HepG2 (cell line): ENCODE data around the gene SGSH. TPM values are rescaled to one million over a fixed set of nuclear protein-coding genes. Genes with fewer than 3 reads are reported as not detected.
A peak's percentile ranks its signal among the peaks of the same experiment; 100 is the strongest.

Experiments
- EEA1 ChIP-seq: sonication (generic); formaldehyde crosslinking; IDR thresholded peaks from 2 replicates; pipeline ENCODE4 v1.5.1; 2020; ENCODE audit warnings: mild to moderate bottlenecking, missing genetic modification reagents, borderline replicate concordance
- ELF3 ChIP-seq: IDR thresholded peaks from 2 replicates; pipeline ENCODE4 v1.6.1; 2016; ENCODE audit warnings: missing genetic modification reagents, missing compliant biosample characterization
- FOXP1 ChIP-seq, 2 experiments: fragments of 450-650 bp in 1 of 2; IDR thresholded peaks; 2 replicates each; pipeline ENCODE4 v1.6.1; 2017 to 2018; ENCODE audit warnings: antibody characterized with exemption in 1 of 2
- GATAD1 ChIP-seq: IDR thresholded peaks from 2 replicates; pipeline ENCODE4 v1.6.1; 2016; ENCODE audit warnings: missing genetic modification reagents, missing compliant biosample characterization
- HNRNPUL1 ChIP-seq: fragments of 200-400 bp; formaldehyde crosslinking; IDR thresholded peaks from 2 replicates; pipeline ENCODE4 v1.6.1; 2017; ENCODE audit warnings: low read depth, mild to moderate bottlenecking, low read length, moderate library complexity
- KDM2A ChIP-seq: sonication (generic); formaldehyde crosslinking; IDR thresholded peaks from 2 replicates; pipeline ENCODE4 v1.4.0; 2020; ENCODE audit warnings: low read depth, missing genetic modification reagents, borderline replicate concordance
- LCORL ChIP-seq, 2 experiments: fragments of 450-650 bp in 1 of 2; sonication (generic) in 1 of 2; formaldehyde crosslinking in 1 of 2; IDR thresholded peaks; 2 replicates each; pipeline versions ENCODE4 v1.5.0 to v1.6.1; 2017 to 2020; ENCODE audit warnings: antibody characterized with exemption in 1 of 2, missing genetic modification reagents in 1 of 2
- MYPOP ChIP-seq: sonication (generic); formaldehyde crosslinking; IDR thresholded peaks from 2 replicates; pipeline ENCODE4 v1.8.1; 2023; ENCODE audit warnings: mild to moderate bottlenecking, moderate library complexity, missing genetic modification reagents
- NCOA2 ChIP-seq: sonication (generic); formaldehyde crosslinking; IDR thresholded peaks from 2 replicates; pipeline ENCODE4 v1.8.0; 2022; ENCODE audit warnings: inconsistent platforms
- PHF8 ChIP-seq: sonication (generic); formaldehyde crosslinking; IDR thresholded peaks from 2 replicates; pipeline ENCODE4 v1.5.0; 2020; ENCODE audit warnings: missing genetic modification reagents
- RFXANK ChIP-seq: IDR thresholded peaks from 2 replicates; pipeline ENCODE4 v1.6.1; 2016
- SAP130 ChIP-seq: IDR thresholded peaks from 2 replicates; pipeline ENCODE4 v1.6.1; 2016; ENCODE audit warnings: low read depth
- SMARCC2 ChIP-seq: fragments of 450-650 bp; IDR thresholded peaks from 2 replicates; pipeline ENCODE4 v1.6.1; 2017; ENCODE audit warnings: antibody characterized with exemption, mild to moderate bottlenecking
- THAP11 ChIP-seq: IDR thresholded peaks from 2 replicates; pipeline ENCODE4 v1.6.1; 2016; ENCODE audit warnings: missing biosample characterization, missing genetic modification reagents
- TRIM24 ChIP-seq: sonication (generic); formaldehyde crosslinking; IDR thresholded peaks from 2 replicates; pipeline ENCODE4 v1.8.0; 2022; ENCODE audit warnings: mild to moderate bottlenecking, missing genetic modification reagents
- ZBTB7A ChIP-seq: sonication (generic); formaldehyde crosslinking; IDR thresholded peaks from 2 replicates; pipeline ENCODE4 v1.8.0; 2022; ENCODE audit warnings: mild to moderate bottlenecking, missing genetic modification reagents
- ZFX ChIP-seq: sonication (generic); formaldehyde crosslinking; IDR thresholded peaks from 2 replicates; pipeline ENCODE4 v1.4.0; 2020; ENCODE audit warnings: mild to moderate bottlenecking, low read depth, missing genetic modification reagents, moderate library complexity
- ZNF207 ChIP-seq: fragments of 450-650 bp; IDR thresholded peaks from 2 replicates; pipeline ENCODE4 v1.6.1; 2016; ENCODE audit warnings: antibody characterized with exemption, borderline replicate concordance
- ZNF234 ChIP-seq: sonication (generic); formaldehyde crosslinking; conservative IDR thresholded peaks from 2 replicates; pipeline ENCODE4 v1.5.1; 2020; ENCODE audit warnings: mild to moderate bottlenecking, missing genetic modification reagents
- ZNF333 ChIP-seq: sonication (generic); formaldehyde crosslinking; IDR thresholded peaks from 2 replicates; pipeline ENCODE4 v1.4.0; 2020; ENCODE audit warnings: mild to moderate bottlenecking, missing genetic modification reagents, borderline replicate concordance
- ZNF383 ChIP-seq: sonication (generic); formaldehyde crosslinking; IDR thresholded peaks from 2 replicates; pipeline ENCODE4 v1.4.0; 2020; ENCODE audit warnings: missing genetic modification reagents, mild to moderate bottlenecking, borderline replicate concordance
- ZNF558 ChIP-seq: sonication (generic); formaldehyde crosslinking; IDR thresholded peaks from 2 replicates; pipeline ENCODE4 v1.9.0; 2022; ENCODE audit warnings: mild to moderate bottlenecking, missing genetic modification reagents, borderline replicate concordance
- ZNF563 ChIP-seq: sonication (generic); formaldehyde crosslinking; IDR thresholded peaks from 2 replicates; pipeline ENCODE4 v1.8.0; 2022; ENCODE audit warnings: mild to moderate bottlenecking, moderate library complexity, missing genetic modification reagents
- ZNF614 ChIP-seq: IDR thresholded peaks from 2 replicates; pipeline ENCODE4 v1.6.1; 2018; ENCODE audit warnings: missing biosample characterization, missing genetic modification reagents, inconsistent platforms, borderline replicate concordance
- ZNF639 ChIP-seq: conservative IDR thresholded peaks from 2 replicates; pipeline ENCODE4 v1.6.1; 2018; ENCODE audit warnings: missing genetic modification reagents
- ZNF660 ChIP-seq: sonication (generic); formaldehyde crosslinking; IDR thresholded peaks from 2 replicates; pipeline ENCODE4 v1.5.1; 2020; ENCODE audit warnings: mild to moderate bottlenecking, low read depth, missing genetic modification reagents, borderline replicate concordance
- ZNF709 ChIP-seq: sonication (generic); formaldehyde crosslinking; IDR thresholded peaks from 2 replicates; pipeline ENCODE4 v1.5.0; 2020; ENCODE audit warnings: mild to moderate bottlenecking, missing genetic modification reagents
- ZNF720 ChIP-seq: sonication (generic); formaldehyde crosslinking; IDR thresholded peaks from 2 replicates; pipeline ENCODE4 v1.4.0; 2020; ENCODE audit warnings: missing genetic modification reagents
- ZNF792 ChIP-seq: IDR thresholded peaks from 2 replicates; pipeline ENCODE4 v1.6.1; 2016
- ZNF878 ChIP-seq: sonication (generic); formaldehyde crosslinking; IDR thresholded peaks from 2 replicates; pipeline ENCODE4 v1.8.1; 2023; ENCODE audit warnings: mild to moderate bottlenecking, missing genetic modification reagents, moderate library complexity
- polyA plus RNA-seq, 8 experiments: library from polyadenylated mRNA; depleted of rRNA in 3 of 8; stranded (reverse) in 7 of 8; unstranded in 1 of 8; fragments of >200 nt; fragmentation: Illumina TruSeq in 4 of 8; extraction: Trizol in 4 of 8; gene quantifications; 2 replicates each; pipeline versions ENCODE4 v1.2.1 to v1.2.3, GENCODE V29; 2011 to 2016; ENCODE audit warnings: low read depth in 4 of 8, missing spikeins in 1 of 8, mixed read lengths in 1 of 8; ENCODE audit not compliant: insufficient read depth in 1 of 8
- total RNA-seq, 5 experiments: library from RNA; depleted of rRNA; stranded (reverse); fragments of >200 nt; fragmentation: Illumina TruSeq; extraction: Trizol; gene quantifications; 2 replicates each; pipeline ENCODE4 v1.2.3, GENCODE V29; 2016; ENCODE audit warnings: low read depth in 1 of 5
- TF ChIP-seq, protein P1 (sequence below): IDR thresholded peaks from 2 replicates; pipeline ENCODE4 v1.6.1; 2016; ENCODE audit warnings: mild to moderate bottlenecking, missing biosample characterization, missing genetic modification reagents

SGSH gene
- total and polyA plus RNA-seq, 2 of the 13 experiments (the other 11 are each of a cell fraction or from before 2014, with no cell fraction given), result 12.2 to 17.6 TPM

- TF ChIP-seq ZFX (peak; percentile 80), ZNF660 (CRISPR knock-in tag) (no peak), FOXP1 (IDR thresholded peaks at IDR 0.05) (no peak), FOXP1 (CRISPR knock-in tag; IDR thresholded peaks at IDR 0.05) (no peak), SAP130 (peak; percentile 83; the same call in 1 of the 2 replicates), ZBTB7A (CRISPR knock-in tag) (peak; percentile 88), ZNF558 (no peak), EEA1 (CRISPR knock-in tag) (peak; percentile 71; the same call in 1 of the 2 replicates), PHF8 (CRISPR knock-in tag) (peak; percentile 78), LCORL (IDR thresholded peaks at IDR 0.05) (no peak), LCORL (CRISPR knock-in tag; IDR thresholded peaks at IDR 0.05) (no peak), ZNF878 (CRISPR knock-in tag) (no peak), ZNF792 (CRISPR knock-in tag) (peak; percentile 46; the same call in 1 of the 2 replicates), ZNF720 (CRISPR knock-in tag) (no peak), ZNF639 (CRISPR knock-in tag) (no peak), ZNF709 (CRISPR knock-in tag) (peak; percentile 22; the same call in 1 of the 2 replicates), ELF3 (no peak), ZNF563 (CRISPR knock-in tag) (peak; percentile 80), GATAD1 (CRISPR knock-in tag) (peak; percentile 50; the same call in 1 of the 2 replicates), KDM2A (CRISPR knock-in tag) (peak; percentile 52; the same call in 1 of the 2 replicates), HNRNPUL1 (no peak), TRIM24 (CRISPR knock-in tag) (no peak), ZNF333 (CRISPR knock-in tag) (peak; percentile 76; the same call in 1 of the 2 replicates), THAP11 (CRISPR knock-in tag) (peak; percentile 59), SMARCC2 (no peak), RFXANK (CRISPR knock-in tag) (no peak), NCOA2 (CRISPR knock-in tag) (no peak), ZNF207 (no peak), ZNF614 (CRISPR knock-in tag) (no peak), MYPOP (CRISPR knock-in tag) (0 out of 2 replicates have a peak, but pooled peaks have one; percentile 74), ZNF383 (CRISPR knock-in tag) (peak; percentile 46; the same call in 1 of the 2 replicates), ZNF234 (CRISPR knock-in tag) (peak; percentile 80; the same call in 1 of the 2 replicates)
- TF ChIP-seq, protein P1, sequence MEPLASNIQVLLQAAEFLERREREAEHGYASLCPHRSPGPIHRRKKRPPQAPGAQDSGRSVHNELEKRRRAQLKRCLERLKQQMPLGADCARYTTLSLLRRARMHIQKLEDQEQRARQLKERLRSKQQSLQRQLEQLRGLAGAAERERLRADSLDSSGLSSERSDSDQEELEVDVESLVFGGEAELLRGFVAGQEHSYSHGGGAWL (CRISPR knock-in tag), result peak; percentile 92
These were observed at the start of gene SGSH, which contains the start of gene SLC26A11 (continued) for GRCh38 chr17:80220054-80220735.
